KOPT-K1 (cell line): Measurements from ENCODE around the gene PLCE1.
"Not testable (repeated sequence)": the region's sequence is repeated elsewhere in the genome, so short reads cannot be mapped to it uniquely, and the experiment has no call there.

ENCODE experiments used
- H3K27ac ChIP-seq: fragments of 200-600 bp; sonication (generic); 2 replicates; pipeline ENCODE4 v1.5.1; 2016; ENCODE audit warnings: antibody characterized with exemption, mild to moderate bottlenecking, low read depth, low read length; ENCODE audit not compliant: poor library complexity, severe bottlenecking
- H3K36me3 ChIP-seq: fragments of 200-600 bp; sonication (generic); 2 replicates; pipeline ENCODE4 v1.5.1; 2017; ENCODE audit warnings: antibody characterized with exemption, mild to moderate bottlenecking, low read length, moderate library complexity; ENCODE audit not compliant: insufficient read depth
- H3K9me3 ChIP-seq: fragments of 200-600 bp; sonication (generic); 2 replicates; pipeline ENCODE4 v1.5.1; 2017; ENCODE audit warnings: antibody characterized with exemption, low read length, mild to moderate bottlenecking; ENCODE audit not compliant: insufficient read depth, poor library complexity, severe bottlenecking

The PLCE1 gene

DNA sequence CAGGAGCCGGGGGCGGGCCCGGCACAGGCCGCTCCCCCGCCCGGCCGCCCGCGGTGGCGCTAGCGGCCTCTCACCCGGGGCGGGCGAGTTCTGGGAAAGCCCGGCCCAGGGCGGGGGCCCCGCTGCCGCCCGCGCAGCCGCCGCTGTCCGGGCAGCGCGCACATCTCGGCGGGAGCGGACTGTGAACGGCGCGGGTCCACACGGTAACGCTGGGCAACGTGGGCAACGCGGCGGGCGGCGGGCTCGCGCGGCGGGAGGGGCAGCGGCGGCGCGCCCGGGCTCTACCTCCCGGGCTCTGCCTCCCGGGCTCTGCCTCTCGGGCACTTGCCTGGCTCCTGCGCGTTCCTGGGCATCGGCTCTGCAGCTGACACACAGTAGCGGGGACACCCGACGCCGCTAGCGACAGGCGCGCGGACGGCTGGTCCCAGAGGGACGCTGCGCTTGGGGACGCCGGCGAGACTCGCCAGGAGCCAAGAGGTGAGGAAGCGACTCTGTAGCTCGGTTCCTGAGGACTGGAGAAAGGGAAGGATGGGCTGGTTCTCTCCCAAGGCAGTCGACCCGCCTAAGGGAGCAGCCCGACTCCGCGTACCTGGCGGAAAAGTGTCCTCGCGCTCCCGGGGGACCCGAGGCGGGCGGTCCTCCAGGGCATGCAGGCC lies at the start of gene PLCE1:
Gene PLCE1, plus strand, starts transcription at position 150 of the 656 bp plus-strand sequence. CDS start 37,116 bp downstream, outside the sequence.
- H3K36me3 ChIP-seq: no peaks in the 10 kb centered on the region
- H3K9me3 ChIP-seq: peaks cover 5% of the 10 kb centered on the region
- H3K27ac ChIP-seq: no peak within 1 kb of the TSS

DNA sequence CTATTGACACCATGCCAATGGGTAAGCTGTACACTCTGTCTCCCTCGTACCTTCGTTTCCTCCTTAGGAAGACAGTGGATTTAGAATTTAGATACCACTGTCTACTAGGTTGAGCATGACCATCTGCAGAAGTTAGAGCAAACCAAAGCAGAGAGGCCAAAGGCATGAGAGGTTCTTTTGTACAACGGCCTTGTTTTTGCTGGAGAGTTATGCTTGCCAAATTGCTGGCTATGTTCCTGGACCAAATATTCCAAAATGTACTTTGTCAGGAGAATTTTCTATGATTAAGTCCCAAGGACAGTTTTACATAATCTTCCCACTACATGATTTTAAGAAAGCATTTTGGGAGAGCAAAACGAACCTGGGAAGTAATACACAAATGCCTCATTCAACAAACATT lies 47.9 kb upstream of the PLCE1 start:
- H3K9me3 ChIP-seq: no peaks in the 10 kb centered on the region
- H3K36me3 ChIP-seq: no peaks in the 10 kb centered on the region
- no peak overlapping the region for H3K27ac ChIP-seq

DNA sequence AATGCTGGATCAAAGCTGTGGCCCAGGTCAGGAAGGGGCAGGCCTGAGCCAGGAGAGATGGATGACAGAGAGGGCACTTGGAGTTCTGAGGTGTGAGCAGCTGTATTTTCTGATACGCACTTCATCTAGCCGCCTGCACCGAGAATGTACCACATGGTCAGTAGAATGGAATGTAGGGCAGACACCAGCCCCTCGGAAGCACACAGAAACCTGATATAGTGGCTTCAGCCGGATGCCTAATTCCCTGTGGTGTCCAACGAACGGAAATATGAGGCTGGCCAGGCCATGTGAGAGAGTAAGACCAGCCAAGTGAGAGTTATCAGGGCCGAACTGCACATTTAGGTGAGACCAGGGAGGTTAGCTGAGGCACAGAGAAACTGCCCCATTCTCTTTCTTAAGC lies 46.7 kb upstream of the PLCE1 start:
- no peaks in the 10 kb centered on the region for H3K9me3 ChIP-seq
- no peaks in the 10 kb centered on the region for H3K36me3 ChIP-seq
- no peak overlapping the region for H3K27ac ChIP-seq

DNA sequence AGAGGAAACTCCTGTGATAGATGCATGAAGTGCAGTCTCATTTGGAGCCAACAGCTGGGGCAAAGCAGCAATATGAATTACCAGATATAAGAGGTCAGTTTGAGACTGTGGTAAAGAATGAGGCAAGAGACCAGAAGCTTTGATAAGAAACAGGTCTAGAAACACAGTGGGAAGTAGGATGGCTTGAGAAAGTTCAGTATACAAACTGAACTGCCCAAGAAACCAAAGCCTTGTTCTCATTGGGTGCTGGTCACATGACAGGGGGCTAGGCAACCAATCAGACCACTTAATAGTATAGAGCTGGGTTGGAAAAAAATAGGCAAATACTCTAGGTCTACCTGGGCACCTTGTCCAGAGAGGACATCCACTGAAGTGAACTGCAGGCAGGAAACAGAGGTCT lies 46.2 kb upstream of the PLCE1 start:
- no peaks in the 10 kb centered on the region for H3K9me3 ChIP-seq
- no peaks in the 10 kb centered on the region for H3K36me3 ChIP-seq
- no peak overlapping the region for H3K27ac ChIP-seq

DNA sequence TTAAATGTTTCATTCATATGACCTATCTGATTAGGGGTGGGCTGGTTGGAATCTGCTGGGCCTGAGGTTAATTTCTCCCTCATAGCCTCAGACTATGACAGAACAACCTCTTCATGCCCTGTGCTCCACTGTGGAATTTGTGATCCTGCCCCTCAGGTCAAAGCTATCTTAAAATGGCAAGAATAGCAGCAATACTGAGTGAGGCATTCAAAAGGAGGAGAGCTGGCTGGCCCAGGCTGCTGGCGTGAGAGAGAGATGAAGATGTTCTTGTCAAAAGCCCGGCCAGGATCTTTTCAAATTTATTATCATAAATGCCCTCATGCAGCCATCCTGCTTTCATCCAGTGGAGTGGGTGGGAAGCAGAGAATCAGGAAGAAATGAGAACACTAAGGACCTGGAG lies 41.8 kb upstream of the PLCE1 start:
- no peaks in the 10 kb centered on the region for H3K9me3 ChIP-seq
- H3K27ac ChIP-seq: no peak overlapping the region
- H3K36me3 ChIP-seq: no peaks in the 10 kb centered on the region

DNA sequence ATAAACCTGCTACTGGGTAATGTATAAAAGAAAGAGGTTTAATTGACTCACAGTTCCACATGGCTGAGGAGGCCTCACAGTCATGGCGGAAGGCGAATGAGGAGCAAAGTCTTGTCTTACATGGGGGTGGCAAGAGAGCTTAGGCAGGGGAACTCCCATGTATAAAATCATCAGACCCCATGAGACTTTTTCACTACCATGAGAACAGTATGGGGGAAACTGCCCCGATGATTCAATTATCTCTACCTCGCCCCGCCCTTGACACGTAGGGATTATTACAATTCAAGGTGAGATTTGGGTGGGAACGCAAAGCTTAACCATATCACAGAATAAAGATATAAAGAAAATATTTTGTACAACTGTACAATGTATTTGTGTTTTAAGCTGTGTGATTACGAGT lies 39.4 kb upstream of the PLCE1 start:
- H3K36me3 ChIP-seq: no peaks in the 10 kb centered on the region
- no peaks in the 10 kb centered on the region for H3K9me3 ChIP-seq
- no peak overlapping the region for H3K27ac ChIP-seq

DNA sequence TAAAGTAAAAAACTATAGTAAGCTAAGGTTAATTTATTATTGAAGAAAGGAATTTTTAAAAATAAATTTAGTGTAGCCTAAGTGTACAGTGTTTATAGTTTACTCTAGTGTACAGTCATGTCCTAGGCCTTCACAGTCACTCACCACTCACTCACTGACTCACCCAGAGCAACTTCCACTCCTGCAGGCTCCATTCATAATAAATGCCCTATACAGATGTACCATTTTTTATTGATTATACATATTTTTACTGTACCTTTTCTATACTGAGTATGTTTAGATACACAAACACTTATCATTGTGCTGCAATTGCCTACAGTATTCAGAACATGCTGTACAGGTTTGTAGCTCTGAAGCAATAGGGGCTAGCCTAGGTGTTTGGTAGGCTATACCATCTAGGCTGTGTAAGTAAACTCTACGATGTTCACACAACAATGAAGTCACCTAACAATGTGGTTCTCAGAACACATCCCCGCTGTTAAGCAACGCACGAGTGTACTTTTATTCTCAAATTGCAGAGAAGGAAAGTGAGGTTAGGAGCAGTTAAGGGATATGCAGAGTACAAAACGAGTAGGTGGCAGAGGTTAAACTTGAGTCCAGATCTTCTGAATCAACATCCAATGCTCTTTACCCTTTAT lies 38.9 kb upstream of the PLCE1 start:
- Histone ChIP-seq H3K36me3 (no peaks in the 10 kb centered on the region), H3K27ac (no peak overlapping the region), H3K9me3 (no peaks in the 10 kb centered on the region)

DNA sequence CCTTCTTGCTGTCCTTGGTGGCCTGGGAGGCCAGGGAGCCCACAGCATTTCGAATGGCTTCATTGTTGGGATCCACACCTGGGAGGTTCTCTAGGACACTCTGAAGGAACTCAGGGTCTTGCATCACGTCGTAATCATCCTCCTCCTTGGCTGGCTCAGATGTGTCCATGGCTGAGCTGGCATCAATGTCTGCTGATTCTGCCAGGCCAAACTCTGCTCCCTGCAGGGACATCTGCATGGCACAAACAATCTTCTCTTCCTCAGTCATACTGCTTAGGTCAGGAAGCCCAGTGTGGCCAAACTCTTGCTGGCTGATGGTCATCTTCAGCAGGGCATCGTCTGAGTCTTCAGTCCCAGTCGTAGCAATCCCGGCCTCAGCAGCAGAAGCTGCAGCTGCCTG lies 34.9 kb upstream of the PLCE1 start:
- H3K27ac ChIP-seq: no peak overlapping the region
- H3K9me3 ChIP-seq: no peaks in the 10 kb centered on the region
- no peaks in the 10 kb centered on the region for H3K36me3 ChIP-seq

DNA sequence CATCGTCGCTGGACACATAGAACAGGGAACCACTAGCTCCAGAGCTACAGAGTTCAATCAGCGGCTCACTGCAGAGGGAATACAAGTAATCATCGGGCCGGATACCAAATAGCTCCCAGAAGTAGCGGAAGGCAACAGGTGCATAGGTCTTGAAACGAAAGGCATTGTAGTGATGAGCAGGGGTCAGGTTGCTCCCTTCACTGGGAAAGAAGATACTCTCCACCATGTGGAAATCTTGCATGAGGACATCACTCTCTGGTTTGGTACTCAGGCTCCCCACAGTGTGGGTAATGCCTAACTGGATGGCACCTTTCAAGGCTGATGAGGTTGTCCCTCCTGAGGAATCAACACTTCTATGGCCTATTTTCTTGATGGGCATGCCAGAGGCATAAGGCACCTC lies 32.7 kb upstream of the PLCE1 start:
- H3K36me3 ChIP-seq, H3K27ac ChIP-seq, H3K9me3 ChIP-seq: not testable (repeated sequence)

DNA sequence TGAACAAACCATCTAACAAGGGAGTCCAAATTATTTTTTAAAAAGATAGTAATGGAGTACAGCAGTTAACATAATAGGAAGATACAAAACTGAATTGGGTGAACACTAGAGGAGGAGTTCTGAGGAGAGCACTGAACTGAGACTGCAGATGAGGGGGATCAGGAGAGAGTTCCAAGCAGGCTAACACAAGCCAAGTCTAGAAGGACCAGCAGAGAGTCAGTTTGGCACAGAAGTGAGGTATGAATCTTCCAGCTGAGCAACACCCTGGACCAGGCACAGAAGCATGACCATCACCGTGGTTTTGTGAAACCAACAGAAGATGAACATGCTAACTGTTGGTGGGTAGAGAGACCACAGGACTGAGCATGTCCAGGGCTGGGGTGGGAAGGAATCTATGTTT lies 30.8 kb upstream of the PLCE1 start:
- no peaks in the 10 kb centered on the region for H3K9me3 ChIP-seq
- H3K27ac ChIP-seq: no peak overlapping the region
- H3K36me3 ChIP-seq: no peaks in the 10 kb centered on the region

DNA sequence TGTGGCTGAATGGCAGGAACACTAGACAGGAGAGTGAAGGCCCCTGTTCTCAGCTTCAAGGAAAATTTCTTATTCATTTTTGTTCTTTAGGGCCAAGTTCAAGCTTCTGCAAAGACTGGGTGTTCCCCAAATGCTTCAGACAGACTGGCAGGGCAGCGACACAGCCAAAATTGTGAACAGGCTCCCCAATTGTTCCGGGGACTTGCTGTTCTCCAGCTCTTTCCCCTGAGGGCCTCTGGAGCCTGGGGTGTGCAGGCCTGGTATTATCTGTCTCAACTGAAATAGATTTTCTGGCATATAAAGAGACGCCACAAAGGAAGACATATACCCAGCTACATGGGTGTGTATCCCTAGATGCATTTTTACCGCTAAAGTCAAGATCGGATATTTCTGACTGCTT lies 30.3 kb upstream of the PLCE1 start:
- H3K27ac ChIP-seq: no peak overlapping the region
- no peaks in the 10 kb centered on the region for H3K9me3 ChIP-seq
- no peaks in the 10 kb centered on the region for H3K36me3 ChIP-seq

DNA sequence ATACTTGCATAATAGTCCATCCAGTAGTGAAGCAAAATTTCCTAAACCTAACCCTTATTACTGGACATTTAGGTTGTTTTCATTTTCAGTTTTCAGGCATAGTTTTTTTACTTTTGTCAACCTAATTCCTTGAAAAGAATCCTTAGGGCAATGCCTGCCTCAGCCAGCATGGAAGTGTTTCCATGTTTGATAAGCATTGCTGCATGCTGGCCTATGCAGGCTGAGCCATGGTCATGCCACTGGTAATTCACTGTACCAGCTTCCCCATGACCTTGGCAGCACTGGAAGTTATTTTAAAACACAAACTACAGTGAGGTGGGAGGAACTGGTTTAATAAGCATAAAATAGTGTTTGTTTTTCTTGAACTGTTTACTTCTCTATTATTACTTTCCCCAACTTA lies 27.8 kb upstream of the PLCE1 start:
- H3K27ac ChIP-seq: no peak overlapping the region

DNA sequence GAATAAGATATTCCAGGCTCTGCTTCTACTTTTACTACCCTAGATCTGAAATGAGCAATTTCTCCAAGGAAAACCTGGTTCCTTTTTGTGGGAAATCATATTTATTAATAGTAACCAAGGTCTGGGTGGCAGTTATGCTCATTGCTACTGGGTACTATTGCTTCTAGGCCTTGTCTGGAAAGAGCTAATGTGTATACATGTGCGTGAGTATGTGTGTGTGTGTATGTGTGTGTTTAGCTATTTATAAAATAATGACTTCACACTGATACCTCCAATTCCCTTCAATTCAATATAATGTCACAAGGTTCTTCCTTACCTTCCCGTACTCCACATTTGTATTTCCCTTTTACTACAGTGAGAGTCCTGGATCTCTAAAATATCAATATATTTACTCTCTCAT lies 26.0 kb upstream of the PLCE1 start:
- Histone ChIP-seq H3K36me3 (no peaks in the 10 kb centered on the region), H3K9me3 (no peaks in the 10 kb centered on the region), H3K27ac (no peak overlapping the region)

More for the DNA sequence above, 27.8 kb upstream of the PLCE1 start:
- H3K36me3 ChIP-seq: no peaks in the 10 kb centered on the region
- no peaks in the 10 kb centered on the region for H3K9me3 ChIP-seq

DNA sequence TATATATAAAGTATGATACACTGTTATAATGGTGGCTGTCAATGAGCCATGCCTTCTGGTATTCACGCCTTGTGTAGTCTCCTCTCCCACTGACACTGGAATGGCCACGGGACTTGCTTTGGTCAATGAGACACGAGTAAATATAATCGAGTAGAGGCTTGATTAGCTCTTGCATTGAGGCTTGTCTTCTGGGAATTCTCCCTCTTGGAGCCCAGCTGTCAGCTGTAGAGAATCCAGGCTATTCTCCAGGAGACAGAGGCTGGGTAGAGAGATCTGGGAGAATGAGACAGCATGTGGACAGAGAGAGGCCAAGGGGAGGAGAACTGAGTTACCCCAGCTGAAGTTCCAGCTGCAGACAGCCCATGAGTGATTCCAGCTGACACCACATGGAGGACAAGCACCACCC lies 25.2 kb upstream of the PLCE1 start:
- no peaks in the 10 kb centered on the region for H3K9me3 ChIP-seq
- H3K27ac ChIP-seq: no peak overlapping the region
- H3K36me3 ChIP-seq: no peaks in the 10 kb centered on the region

DNA sequence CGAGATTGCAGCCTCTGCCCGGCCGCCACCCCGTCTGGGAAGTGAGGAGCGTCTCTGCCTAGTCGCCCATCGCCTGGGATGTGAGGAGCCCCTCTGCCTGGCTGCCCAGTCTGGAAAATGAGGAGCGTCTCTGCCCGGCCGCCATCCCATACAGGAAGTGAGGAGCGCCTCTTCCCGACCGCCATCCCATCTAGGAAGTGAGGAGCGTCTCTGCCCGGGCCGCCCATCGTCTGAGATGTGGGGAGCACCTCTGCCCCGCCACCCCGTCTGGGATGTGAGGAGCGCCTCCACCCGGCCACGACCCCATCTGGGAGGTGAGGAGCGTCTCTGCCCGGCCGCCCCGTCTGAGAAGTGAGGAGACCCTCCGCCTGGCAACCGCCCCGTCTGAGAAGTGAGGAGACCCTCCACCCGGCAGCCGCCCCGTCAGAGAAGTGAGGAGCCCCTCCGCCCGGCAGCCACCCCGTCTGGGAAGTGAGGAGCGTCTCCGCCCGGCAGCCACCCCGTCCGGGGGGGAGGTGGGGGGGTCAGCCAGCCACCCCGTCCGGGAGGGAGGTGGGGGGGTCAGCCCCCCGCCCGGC lies 23.2 kb upstream of the PLCE1 start:
- H3K27ac ChIP-seq, H3K9me3 ChIP-seq, H3K36me3 ChIP-seq: not testable (repeated sequence)
